ENCODE measurements around the gene KRT38.

DNA sequence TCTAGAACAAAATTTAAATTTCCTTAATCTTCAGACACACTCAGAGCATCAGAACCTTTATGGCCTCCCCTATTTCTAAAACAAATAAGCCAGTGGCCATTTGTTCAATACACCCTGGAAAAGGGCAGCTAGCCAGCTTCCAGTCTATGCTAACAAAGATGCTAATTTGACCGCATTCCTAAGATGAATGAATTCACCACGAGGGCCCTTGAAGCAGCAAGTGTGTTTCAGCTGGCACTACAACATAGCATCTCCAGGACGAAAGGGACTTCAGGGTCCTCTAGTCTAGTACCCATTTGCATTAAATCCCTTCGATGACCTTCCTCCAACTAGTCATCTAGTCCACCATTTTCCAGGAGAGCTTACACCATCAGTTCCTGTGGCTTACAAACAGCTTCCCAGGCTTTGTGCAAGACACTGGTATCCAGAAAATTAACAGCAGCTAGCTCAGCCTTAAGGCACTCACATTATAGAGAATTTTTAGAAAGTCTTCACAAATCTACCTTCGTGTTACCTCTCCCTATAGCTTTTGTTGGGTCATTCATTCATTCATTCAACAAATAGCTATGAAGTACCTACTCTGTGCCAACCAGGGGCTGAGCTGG, 27.3 kb downstream of the KRT38 start:
- TF ChIP-seq, protein P1, sequence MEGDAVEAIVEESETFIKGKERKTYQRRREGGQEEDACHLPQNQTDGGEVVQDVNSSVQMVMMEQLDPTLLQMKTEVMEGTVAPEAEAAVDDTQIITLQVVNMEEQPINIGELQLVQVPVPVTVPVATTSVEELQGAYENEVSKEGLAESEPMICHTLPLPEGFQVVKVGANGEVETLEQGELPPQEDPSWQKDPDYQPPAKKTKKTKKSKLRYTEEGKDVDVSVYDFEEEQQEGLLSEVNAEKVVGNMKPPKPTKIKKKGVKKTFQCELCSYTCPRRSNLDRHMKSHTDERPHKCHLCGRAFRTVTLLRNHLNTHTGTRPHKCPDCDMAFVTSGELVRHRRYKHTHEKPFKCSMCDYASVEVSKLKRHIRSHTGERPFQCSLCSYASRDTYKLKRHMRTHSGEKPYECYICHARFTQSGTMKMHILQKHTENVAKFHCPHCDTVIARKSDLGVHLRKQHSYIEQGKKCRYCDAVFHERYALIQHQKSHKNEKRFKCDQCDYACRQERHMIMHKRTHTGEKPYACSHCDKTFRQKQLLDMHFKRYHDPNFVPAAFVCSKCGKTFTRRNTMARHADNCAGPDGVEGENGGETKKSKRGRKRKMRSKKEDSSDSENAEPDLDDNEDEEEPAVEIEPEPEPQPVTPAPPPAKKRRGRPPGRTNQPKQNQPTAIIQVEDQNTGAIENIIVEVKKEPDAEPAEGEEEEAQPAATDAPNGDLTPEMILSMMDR (IDR thresholded peaks at IDR 0.05) = no peak
- no peak for TF ChIP-seq POLR2A (IDR thresholded peaks at IDR 0.05)

Data from testis (tissue), 2 donors.